Measurements from ENCODE around the gene OGT. TPM values are rescaled to one million over a fixed set of nuclear protein-coding genes. Genes with fewer than 3 reads are reported as not detected.

Gene OGT
- total RNA-seq, 4 donors from 2014 or later = 117 to 243 (median 144) TPM

DNA sequence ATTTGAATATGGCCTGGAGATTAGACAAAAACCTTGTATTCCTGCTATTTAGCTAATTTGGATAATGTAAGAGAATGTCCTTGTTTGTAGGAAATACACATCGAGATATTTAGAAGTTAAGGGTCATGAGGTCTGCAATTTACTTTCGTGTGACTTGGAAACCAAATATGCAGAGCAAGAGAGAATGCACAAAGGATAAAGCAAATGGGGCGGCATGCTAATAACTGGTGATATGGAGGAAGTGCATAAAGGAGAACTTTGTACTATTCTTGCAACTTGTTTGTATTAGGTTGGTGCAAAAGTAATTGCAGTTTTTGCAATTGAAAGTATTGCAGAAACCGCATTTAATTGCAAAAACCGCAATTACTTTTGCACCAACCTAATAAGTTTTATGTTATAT is 92.6 kb downstream of the OGT start:
- no peak overlapping the region for H3K4me3 ChIP-seq
- DNase-seq = no peak
- H3K27ac ChIP-seq = no peak overlapping the region
- H3K36me3 ChIP-seq = no peaks in the 10 kb centered on the region
- no peaks in the 10 kb centered on the region for H3K4me1 ChIP-seq
- H3K27me3 ChIP-seq = no peaks in the 10 kb centered on the region
- no peaks in the 10 kb centered on the region for H3K9me3 ChIP-seq
- no peak for TF ChIP-seq POLR2A (IDR thresholded peaks at IDR 0.05)
- TF ChIP-seq, protein P1, sequence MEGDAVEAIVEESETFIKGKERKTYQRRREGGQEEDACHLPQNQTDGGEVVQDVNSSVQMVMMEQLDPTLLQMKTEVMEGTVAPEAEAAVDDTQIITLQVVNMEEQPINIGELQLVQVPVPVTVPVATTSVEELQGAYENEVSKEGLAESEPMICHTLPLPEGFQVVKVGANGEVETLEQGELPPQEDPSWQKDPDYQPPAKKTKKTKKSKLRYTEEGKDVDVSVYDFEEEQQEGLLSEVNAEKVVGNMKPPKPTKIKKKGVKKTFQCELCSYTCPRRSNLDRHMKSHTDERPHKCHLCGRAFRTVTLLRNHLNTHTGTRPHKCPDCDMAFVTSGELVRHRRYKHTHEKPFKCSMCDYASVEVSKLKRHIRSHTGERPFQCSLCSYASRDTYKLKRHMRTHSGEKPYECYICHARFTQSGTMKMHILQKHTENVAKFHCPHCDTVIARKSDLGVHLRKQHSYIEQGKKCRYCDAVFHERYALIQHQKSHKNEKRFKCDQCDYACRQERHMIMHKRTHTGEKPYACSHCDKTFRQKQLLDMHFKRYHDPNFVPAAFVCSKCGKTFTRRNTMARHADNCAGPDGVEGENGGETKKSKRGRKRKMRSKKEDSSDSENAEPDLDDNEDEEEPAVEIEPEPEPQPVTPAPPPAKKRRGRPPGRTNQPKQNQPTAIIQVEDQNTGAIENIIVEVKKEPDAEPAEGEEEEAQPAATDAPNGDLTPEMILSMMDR (IDR thresholded peaks at IDR 0.05) = no peak
- intact Hi-C loops (cut with DNase I; ENCODE audit: low total_unique reads) = no loop called here

Small RNA genes lying within 50 kb of the gene (small RNA-seq; reads per million reads assigned to genes)
- not detected for gene RF00019

Other genes with a start within 250 kb of the OGT start
- 100 to 1,000 TPM in 3 of 4 donors, 10 to 100 TPM in 1; 70.0 to 494 (median 216) TPM for gene NONO, start 249.5 kb upstream of the OGT start, total RNA-seq
- gene ITGB1BP2, start 231.4 kb upstream of the OGT start, total RNA-seq = 10 to 100 TPM in 2 of 4 donors, 1 to 10 TPM in 1, not detected in 1; 5.5 to 15.9 (median 11.2) TPM
- gene TAF1, start 166.7 kb upstream of the OGT start, total RNA-seq = 100 to 1,000 TPM in 2 of 4 donors, 10 to 100 TPM in 2; 66.5 to 171 (median 102) TPM
- gene GCNA, start 45.3 kb downstream of the OGT start, total RNA-seq = 1 to 10 TPM; 1.2 to 7.9 (median 2.5) TPM
- gene CXCR3, start 85.4 kb downstream of the OGT start, total RNA-seq = under 1 TPM in 1 of 4 donors, not detected in 3; 0.28 TPM
- gene CXorf49, start 185.2 kb downstream of the OGT start, total RNA-seq = not detected
- gene CXorf49B, start 230.2 kb downstream of the OGT start, total RNA-seq = not detected